Epithelial cell of esophagus (primary cell): Measurements from ENCODE around the gene ZFYVE1.

Experiments
- DNase-seq: peaks from one replicate; pipeline ENCODE4 v3.0.0; 2010; ENCODE audit warnings: low read depth
- H3K4me3 ChIP-seq: 2 replicates; pipeline ENCODE4 v1.5.1; 2011; ENCODE audit warnings: mild to moderate bottlenecking, low read length, control low read depth
- TF ChIP-seq, protein P1 (sequence below): IDR thresholded peaks from 2 replicates; pipeline ENCODE4 v1.5.1; 2011; ENCODE audit warnings: low read depth, mild to moderate bottlenecking, low read length, control low read depth, inconsistent platforms; ENCODE audit not compliant: insufficient read depth; ENCODE audit errors: missing control alignments

Gene ZFYVE1, protein sequence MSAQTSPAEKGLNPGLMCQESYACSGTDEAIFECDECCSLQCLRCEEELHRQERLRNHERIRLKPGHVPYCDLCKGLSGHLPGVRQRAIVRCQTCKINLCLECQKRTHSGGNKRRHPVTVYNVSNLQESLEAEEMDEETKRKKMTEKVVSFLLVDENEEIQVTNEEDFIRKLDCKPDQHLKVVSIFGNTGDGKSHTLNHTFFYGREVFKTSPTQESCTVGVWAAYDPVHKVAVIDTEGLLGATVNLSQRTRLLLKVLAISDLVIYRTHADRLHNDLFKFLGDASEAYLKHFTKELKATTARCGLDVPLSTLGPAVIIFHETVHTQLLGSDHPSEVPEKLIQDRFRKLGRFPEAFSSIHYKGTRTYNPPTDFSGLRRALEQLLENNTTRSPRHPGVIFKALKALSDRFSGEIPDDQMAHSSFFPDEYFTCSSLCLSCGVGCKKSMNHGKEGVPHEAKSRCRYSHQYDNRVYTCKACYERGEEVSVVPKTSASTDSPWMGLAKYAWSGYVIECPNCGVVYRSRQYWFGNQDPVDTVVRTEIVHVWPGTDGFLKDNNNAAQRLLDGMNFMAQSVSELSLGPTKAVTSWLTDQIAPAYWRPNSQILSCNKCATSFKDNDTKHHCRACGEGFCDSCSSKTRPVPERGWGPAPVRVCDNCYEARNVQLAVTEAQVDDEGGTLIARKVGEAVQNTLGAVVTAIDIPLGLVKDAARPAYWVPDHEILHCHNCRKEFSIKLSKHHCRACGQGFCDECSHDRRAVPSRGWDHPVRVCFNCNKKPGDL

DNA sequence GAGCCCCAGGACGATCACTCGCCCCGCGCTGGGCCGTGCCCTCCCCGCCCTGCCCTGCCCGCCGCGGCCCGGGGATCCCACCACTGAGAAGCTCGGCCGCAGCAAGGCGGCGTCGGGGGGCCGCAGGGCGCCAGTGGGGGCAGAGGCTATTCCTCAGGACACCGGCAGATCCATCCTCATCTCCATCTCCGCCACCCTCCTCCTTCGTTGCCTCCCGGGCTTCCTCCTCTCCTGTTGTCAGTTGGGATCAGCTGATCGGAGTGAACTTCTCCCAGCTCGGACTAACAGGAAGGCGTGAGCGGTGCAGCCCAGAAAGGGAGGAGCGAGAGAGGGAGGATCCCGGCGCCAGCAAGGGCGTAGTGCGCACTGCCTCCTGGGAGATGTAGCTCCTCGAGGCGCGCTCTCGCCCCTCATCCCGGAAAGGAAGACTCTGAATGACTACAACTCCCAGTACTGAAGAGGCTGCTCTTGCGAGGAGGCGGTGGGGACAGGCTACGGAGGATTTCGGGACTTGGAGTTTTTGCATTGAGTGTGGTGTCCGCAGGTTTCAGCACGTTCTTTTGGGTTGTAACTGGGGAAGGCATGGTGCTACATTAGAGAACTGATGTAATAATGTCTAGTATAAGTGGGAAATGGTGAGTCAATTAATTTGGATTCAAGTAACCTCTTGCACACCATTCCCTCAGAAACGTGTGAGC is at the start of gene ZFYVE1:
TSS of gene ZFYVE1 (minus strand) at position 262 of the 698 bp plus-strand sequence. CDS start 2,598 bp downstream, outside the sequence.
- peak; percentile 100 for DNase-seq
- H3K4me3 ChIP-seq, result peak within 1 kb of the TSS; percentile 76
- TF ChIP-seq, protein P1, sequence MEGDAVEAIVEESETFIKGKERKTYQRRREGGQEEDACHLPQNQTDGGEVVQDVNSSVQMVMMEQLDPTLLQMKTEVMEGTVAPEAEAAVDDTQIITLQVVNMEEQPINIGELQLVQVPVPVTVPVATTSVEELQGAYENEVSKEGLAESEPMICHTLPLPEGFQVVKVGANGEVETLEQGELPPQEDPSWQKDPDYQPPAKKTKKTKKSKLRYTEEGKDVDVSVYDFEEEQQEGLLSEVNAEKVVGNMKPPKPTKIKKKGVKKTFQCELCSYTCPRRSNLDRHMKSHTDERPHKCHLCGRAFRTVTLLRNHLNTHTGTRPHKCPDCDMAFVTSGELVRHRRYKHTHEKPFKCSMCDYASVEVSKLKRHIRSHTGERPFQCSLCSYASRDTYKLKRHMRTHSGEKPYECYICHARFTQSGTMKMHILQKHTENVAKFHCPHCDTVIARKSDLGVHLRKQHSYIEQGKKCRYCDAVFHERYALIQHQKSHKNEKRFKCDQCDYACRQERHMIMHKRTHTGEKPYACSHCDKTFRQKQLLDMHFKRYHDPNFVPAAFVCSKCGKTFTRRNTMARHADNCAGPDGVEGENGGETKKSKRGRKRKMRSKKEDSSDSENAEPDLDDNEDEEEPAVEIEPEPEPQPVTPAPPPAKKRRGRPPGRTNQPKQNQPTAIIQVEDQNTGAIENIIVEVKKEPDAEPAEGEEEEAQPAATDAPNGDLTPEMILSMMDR, result no peak

DNA sequence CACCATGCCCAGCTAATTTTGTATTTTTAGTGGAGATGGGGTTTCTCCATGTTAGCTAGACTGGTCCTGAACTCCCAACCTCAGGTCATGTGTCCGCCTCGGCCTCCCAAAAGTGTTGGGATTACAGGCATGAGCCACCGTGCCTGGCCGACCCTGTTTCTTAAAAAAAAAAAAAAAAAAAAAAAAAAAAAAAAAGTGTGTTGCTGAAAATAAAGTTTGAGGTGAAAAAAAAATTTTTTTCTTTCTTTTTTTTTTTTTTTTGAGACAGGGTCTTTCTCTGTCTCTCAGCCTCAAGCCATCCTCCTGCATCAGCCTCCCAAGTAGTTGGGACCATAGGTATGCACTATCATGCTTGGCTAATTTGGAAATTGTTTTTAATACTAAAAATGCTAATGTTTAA is 42.7 kb upstream of the ZFYVE1 start:
- TF ChIP-seq, protein P1, result no peak
- no peak overlapping the region for H3K4me3 ChIP-seq
- DNase-seq, result no peak

DNA sequence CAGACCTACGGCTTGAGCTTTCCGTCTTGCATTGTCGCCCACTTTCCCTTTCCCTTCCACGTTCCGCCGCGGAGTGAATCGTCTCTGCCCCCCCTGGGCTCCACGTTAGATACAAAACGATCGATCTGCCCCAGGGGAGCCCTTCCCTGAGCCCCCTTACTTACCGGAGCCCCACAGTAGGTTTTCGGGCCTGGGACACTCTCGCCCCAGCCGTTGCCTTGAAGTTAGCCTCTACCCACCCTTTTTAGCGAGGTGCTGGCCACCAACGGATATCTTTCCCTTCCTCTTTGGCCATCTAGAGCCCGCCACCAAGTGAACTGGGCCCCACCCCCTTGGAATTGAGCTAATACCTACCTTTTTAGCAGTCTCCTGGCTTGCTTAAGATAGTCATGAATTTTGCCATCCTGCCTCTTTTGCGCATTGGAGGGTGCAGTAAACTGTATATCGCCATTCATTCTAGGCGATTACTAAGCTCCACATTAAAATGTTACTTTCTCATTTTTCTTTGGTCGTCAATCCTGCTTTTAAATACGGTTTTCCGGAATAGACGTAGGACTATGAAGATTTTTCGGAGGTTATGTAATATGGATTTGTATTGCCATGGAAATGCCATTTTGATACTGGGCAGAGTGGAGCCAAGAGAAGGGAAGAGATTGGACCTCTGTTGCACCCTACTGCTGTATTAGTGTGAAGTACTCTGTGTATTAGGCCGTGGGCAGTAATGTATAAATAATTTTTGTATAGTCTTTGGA is 32.2 kb upstream of the ZFYVE1 start:
- TF ChIP-seq, protein P1, result no peak
- peak overlapping the region; percentile 95 for H3K4me3 ChIP-seq
- DNase-seq, result peak; percentile 32

DNA sequence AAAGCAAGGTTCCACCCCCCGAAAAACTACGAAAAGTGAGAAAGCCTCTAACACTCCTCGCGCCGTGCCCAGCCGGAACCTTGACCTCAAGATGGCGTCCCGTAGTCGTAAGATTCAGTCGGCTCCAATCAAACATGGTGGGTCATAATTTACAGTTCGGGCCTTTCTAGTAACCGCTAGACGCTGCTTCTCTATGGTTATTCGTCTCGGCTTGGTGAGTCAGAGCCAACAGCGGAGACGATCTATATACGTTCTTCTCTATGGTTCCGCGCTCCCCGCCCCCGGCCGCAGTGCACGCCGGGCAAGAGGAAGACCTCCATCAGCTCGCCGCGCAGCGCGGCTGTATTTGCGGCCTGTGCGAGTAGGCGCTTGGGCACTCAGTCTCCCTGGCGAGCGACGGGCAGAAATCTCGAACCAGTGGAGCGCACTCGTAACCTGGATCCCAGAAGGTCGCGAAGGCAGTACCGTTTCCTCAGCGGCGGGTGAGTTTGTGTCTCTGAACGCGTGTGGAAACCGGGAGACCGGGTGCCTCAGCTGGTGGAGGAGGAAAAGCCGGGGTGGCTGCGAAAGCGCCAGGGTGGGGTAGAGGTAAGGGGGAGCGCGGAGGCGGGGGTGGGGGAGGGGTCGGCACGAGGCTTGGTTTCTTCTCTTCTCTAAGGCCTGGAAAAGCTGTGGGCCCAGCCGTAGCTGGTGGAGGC is 31.5 kb upstream of the ZFYVE1 start, which contains the start of gene RBM25:
TSS of gene RBM25 (plus strand) at position 311 of the 698 bp plus-strand sequence. CDS start 13,108 bp downstream, outside the sequence.
- TF ChIP-seq, protein P1, result no peak
- peak; percentile 99 for DNase-seq
- H3K4me3 ChIP-seq, result peak within 1 kb of the TSS; percentile 95

DNA sequence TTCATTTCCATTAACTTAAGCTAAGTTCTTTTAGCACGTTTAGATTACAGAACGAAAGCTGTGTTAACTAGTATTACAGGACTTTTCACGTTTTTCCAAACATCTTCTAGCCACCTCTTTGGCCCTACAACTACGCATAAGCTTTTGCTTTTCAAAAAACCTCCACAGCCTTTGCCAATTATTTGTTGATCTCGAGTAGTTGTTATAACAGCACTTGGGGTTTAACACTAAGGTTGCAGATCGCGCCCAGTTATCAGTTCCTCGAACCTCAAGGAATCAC is 31.0 kb upstream of the ZFYVE1 start:
- TF ChIP-seq, protein P1, result no peak
- peak overlapping the region; percentile 95 for H3K4me3 ChIP-seq
- DNase-seq, result no peak

DNA sequence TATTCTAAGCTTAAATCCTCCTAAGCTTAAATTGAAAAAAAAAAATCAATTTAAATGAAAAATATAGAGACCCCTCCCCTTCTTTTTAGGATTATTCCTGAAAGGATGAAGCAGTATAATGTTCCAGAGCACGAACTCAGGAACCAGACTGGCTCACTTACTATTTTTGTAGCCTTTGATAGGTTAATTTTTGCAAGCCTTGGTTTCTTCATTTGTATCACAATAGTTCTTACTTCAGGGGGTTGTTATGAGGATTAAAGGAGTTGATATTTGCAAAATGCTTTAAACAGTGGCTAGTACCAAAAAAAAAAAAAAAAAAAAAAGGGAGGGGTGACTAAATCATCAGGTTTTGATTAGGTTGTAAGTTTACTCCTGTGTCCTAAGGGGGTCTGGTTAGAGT is 28.3 kb upstream of the ZFYVE1 start:
- TF ChIP-seq, protein P1, result no peak
- no peak for DNase-seq
- no peak overlapping the region for H3K4me3 ChIP-seq
